ENCODE measurements around the gene ACTL6B.

- no peak for TF ChIP-seq POLR2A (IDR thresholded peaks at IDR 0.05)
- TF ChIP-seq CTCF (IDR thresholded peaks at IDR 0.05) = no peak
These were observed 56.1 kb downstream of the ACTL6B start for GRCh38 chr7:100599911-100600729.
